HCT116 (cell line): Measurements from ENCODE around the gene PTBP1. TPM values are rescaled to one million over a fixed set of nuclear protein-coding genes. Genes with fewer than 3 reads are reported as not detected.
"Not testable (repeated sequence)": the region's sequence is repeated elsewhere in the genome, so short reads cannot be mapped to it uniquely, and the experiment has no call there.

Source experiments
- ATAC-seq: fragments of 200-7000 bp; cut with Tn5 transposase; 2 replicates; pipeline ENCODE4 v1.9.1; 2020; ENCODE audit warnings: mild to moderate bottlenecking, moderate library complexity
- BruUV-seq: library from RNA; stranded (reverse); fragments of 400-500 nt; replicated peaks from 2 replicates; lab custom pipeline; 2021; lab: Mats Ljungman, UMichigan
- CTCF ChIA-PET: fragments of 300-600 bp; sonication (Branson Sonifier 250); formaldehyde crosslinking; loops from one replicate; lab custom pipeline; 2021; ENCODE audit warnings: antibody characterized with exemption; lab: Charles Lee
- POLR2A ChIA-PET: fragments of 300-600, 350-600 bp; sonication (Branson Sonifier 250); formaldehyde crosslinking; loops from one replicate; lab custom pipeline; 2021; ENCODE audit warnings: antibody characterized with exemption; lab: Charles Lee
- RAD21 ChIA-PET, 2 experiments: fragments of 300-600 bp; sonication (Branson Sonifier 250); formaldehyde crosslinking; loops; one replicate each; lab custom pipeline; 2023; ENCODE audit warnings: low total read pairs in 2 of 2; ENCODE audit not compliant: uncharacterized antibody in 2 of 2, unreplicated experiment in 2 of 2, low non-redundant PET in 1 of 2; lab: Charles Lee
- DNase-seq: peaks from one replicate; pipeline ENCODE4 v3.0.0-alpha.2; 2010; ENCODE audit warnings: low read depth, low spot score
- H2AFZ ChIP-seq: fragments of 200-600 bp; shearing (Covaris generic), sonication (generic); 2 replicates; pipeline ENCODE4 v1.6.1; 2017; ENCODE audit warnings: low read depth, mixed run types, mixed read lengths, antibody characterized with exemption, low read length; ENCODE audit not compliant: poor library complexity, severe bottlenecking
- H3K27ac ChIP-seq: 2 replicates; pipeline ENCODE4 v1.5.1; 2012; ENCODE audit warnings: low read depth, low read length
- H3K27me3 ChIP-seq: fragments of 200-600 bp; sonication (generic); 2 replicates; pipeline ENCODE4 v1.6.1; 2016; ENCODE audit warnings: mixed run types, low read length, mixed read lengths; ENCODE audit not compliant: insufficient read depth
- H3K36me3 ChIP-seq, 2 experiments: fragments of 200-500 bp in 1 of 2; fragments of 200-600 bp in 1 of 2; sonication (Bioruptor generic) in 1 of 2; sonication (generic) in 1 of 2; 2 replicates each; pipeline versions ENCODE4 v1.5.1 to v1.6.1; 2014 to 2016; ENCODE audit warnings: low read length in 2 of 2, inconsistent platforms in 1 of 2, mixed read lengths in 1 of 2, mixed run types in 1 of 2; ENCODE audit not compliant: insufficient read depth in 2 of 2, control insufficient read depth in 1 of 2
- H3K4me1 ChIP-seq, 2 experiments: fragments of 200-600 bp in 1 of 2; sonication (generic) in 1 of 2; 2 replicates each; pipeline versions ENCODE4 v1.5.1 to v1.6.1; 2012 to 2017; ENCODE audit warnings: low read length in 2 of 2, inconsistent platforms in 1 of 2, mild to moderate bottlenecking in 1 of 2, mixed read lengths in 1 of 2, mixed run types in 1 of 2, moderate library complexity in 1 of 2; ENCODE audit not compliant: insufficient read depth in 2 of 2, control insufficient read depth in 1 of 2
- H3K4me2 ChIP-seq: fragments of 200-600 bp; sonication (generic); 2 replicates; pipeline ENCODE4 v1.6.1; 2017; ENCODE audit warnings: mixed run types, low read length, mixed read lengths
- H3K4me3 ChIP-seq, 2 experiments: fragments of 200-600 bp in 1 of 2; sonication (generic) in 1 of 2; replicated peaks in 1 of 2; 2 replicates each; pipeline ENCODE4 v1.5.1; 2011 to 2016; ENCODE audit warnings: low read length in 2 of 2, control low read depth in 1 of 2, low read depth in 1 of 2, mild to moderate bottlenecking in 1 of 2, mixed read lengths in 1 of 2, mixed run types in 1 of 2
- H3K79me2 ChIP-seq: fragments of 200-600 bp; sonication (generic); 2 replicates; pipeline ENCODE4 v1.6.1; 2017; ENCODE audit warnings: mild to moderate bottlenecking, mixed run types, low read length, moderate library complexity, mixed read lengths; ENCODE audit not compliant: insufficient read depth
- H3K9ac ChIP-seq: fragments of 200-600 bp; sonication (generic); 2 replicates; pipeline ENCODE4 v1.6.1; 2016; ENCODE audit warnings: low read length, mixed read lengths
- H3K9me2 ChIP-seq: fragments of 200-600 bp; sonication (generic), shearing (Covaris generic); 2 replicates; pipeline ENCODE4 v1.6.1; 2017; ENCODE audit warnings: mixed run types, mild to moderate bottlenecking, moderate library complexity; ENCODE audit not compliant: insufficient read depth
- H3K9me3 ChIP-seq, 2 experiments: fragments of 200-500 bp in 1 of 2; fragments of 200-600 bp in 1 of 2; sonication (Bioruptor generic) in 1 of 2; sonication (generic) in 1 of 2; 2 replicates each; pipeline ENCODE4 v1.6.1; 2014 to 2017; ENCODE audit warnings: low read length in 2 of 2, mixed read lengths in 2 of 2, inconsistent platforms in 1 of 2, low read depth in 1 of 2, mild to moderate bottlenecking in 1 of 2, mixed run types in 1 of 2, moderate library complexity in 1 of 2; ENCODE audit not compliant: control insufficient read depth in 1 of 2, insufficient read depth in 1 of 2
- H4K20me1 ChIP-seq: fragments of 200-600 bp; sonication (generic), shearing (Covaris generic); 2 replicates; pipeline ENCODE4 v1.6.1; 2017; ENCODE audit warnings: mixed run types, mild to moderate bottlenecking, moderate library complexity; ENCODE audit not compliant: insufficient read depth
- ATF3 ChIP-seq: IDR thresholded peaks from 2 replicates; pipeline ENCODE4 v1.6.1; 2012
- CBX3 ChIP-seq: IDR thresholded peaks from 2 replicates; pipeline ENCODE4 v1.6.1; 2012; ENCODE audit warnings: low read depth
- CTCF ChIP-seq, 3 experiments: fragments of 200-600 bp in 1 of 3; sonication (generic) in 1 of 3; IDR thresholded peaks in 2 of 3; conservative IDR thresholded peaks in 1 of 3; 2 replicates each; pipeline ENCODE4 v1.5.1; 2012 to 2017; ENCODE audit warnings: low read depth in 2 of 3, low read length in 2 of 3, antibody characterized with exemption in 1 of 3, borderline replicate concordance in 1 of 3, control low read depth in 1 of 3, mild to moderate bottlenecking in 1 of 3, mixed read lengths in 1 of 3, mixed run types in 1 of 3, moderate library complexity in 1 of 3; ENCODE audit not compliant: insufficient read depth in 1 of 3
- RAD21 ChIP-seq: IDR thresholded peaks from 2 replicates; pipeline ENCODE4 v1.6.1; 2012; ENCODE audit warnings: low read depth, mild to moderate bottlenecking
- SIN3A ChIP-seq: IDR thresholded peaks from 2 replicates; pipeline ENCODE4 v1.6.1; 2012; ENCODE audit warnings: low read depth
- SP1 ChIP-seq: IDR thresholded peaks from 2 replicates; pipeline ENCODE4 v1.6.1; 2012; ENCODE audit warnings: low read depth
- SRF ChIP-seq: IDR thresholded peaks from 2 replicates; pipeline ENCODE4 v1.6.1; 2012; ENCODE audit warnings: low read depth
- ZFX ChIP-seq: fragments of 450-650 bp; IDR thresholded peaks from 2 replicates; pipeline ENCODE4 v1.6.1; 2017
- intact Hi-C: fragments of 100-400 bp; cut with micrococcal nuclease; formaldehyde crosslinking; loops from 2 replicates; pipeline ENCODE4 v1.10.0; 2022
- total RNA-seq: library from RNA; stranded (reverse); gene quantifications from one replicate; pipeline ENCODE4 v1.2.1, GENCODE V29; 2021; ENCODE audit not compliant: unreplicated experiment

Gene PTBP1
- total RNA-seq, 1 experiment from 2014 or later: 676 TPM

- Histone ChIP-seq H3K9ac (no peak overlapping the region), H3K4me1 (peaks cover 16 to 29% of the 10 kb centered on the region in 2 experiments; a peak in 3 of 4 replicates), H3K9me2 (no peaks in the 10 kb centered on the region), H3K4me2 (no peak overlapping the region), H3K4me3 (no peak overlapping the region), H3K36me3 (no peaks in the 10 kb centered on the region), H3K27ac (no peak overlapping the region), H2AFZ (no peak overlapping the region), H3K9me3 (no peaks in the 10 kb centered on the region), H3K27me3 (no peaks in the 10 kb centered on the region; the same call in 1 of the 2 replicates), H4K20me1 (no peaks in the 10 kb centered on the region), H3K79me2 (no peaks in the 10 kb centered on the region)
- TF ChIP-seq SRF (no peak), SIN3A (no peak), CBX3 (no peak), ATF3 (no peak)
- DNase-seq: no peak
- BruUV-seq: no TSS peak
- ChIA-PET CTCF (interaction anchor here (0.6 kb wide), 1 partner anchor 76 kb away, joined by 3 read pairs; no protein-coding TSS in a partner anchor), RAD21 (no interaction called here), POLR2A (no interaction called here)
- ATAC-seq: no peak
- intact Hi-C loops: no loop called here
Measured at GRCh38 chr19:845707-846521, 48.7 kb downstream of the PTBP1 start.

DNA sequence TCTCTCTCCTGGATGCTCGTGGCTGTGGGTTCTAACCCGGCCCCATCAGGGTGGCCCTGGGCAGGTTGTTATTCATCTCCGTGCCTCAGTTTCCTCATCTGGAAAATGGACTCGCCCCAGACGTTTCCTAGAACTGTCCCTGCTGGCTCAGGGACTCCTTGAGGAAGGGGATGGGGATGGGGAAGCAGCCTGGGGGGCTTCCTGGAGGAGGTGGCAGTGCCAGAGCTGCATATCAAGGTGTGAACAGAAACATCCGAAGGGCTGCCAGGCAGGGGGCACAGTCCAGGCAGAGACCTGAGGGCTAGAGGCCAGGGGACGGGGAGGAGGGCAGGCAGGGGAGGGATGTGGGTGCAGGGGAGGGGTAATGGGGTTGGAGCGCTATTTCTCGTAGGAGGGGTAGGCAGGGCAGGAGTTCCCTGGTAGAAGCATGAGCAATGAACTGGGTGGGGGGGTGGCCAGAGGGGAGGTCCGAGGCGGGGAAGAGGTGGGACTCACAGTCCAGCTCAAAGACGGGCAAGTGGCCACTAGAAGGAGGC, 51.2 kb downstream of the PTBP1 start:
- H2AFZ ChIP-seq: no peak overlapping the region
- peaks cover 9 to 21% of the 10 kb centered on the region in 2 experiments; a peak in 3 of 4 replicates for H3K4me1 ChIP-seq
- H3K4me2 ChIP-seq: no peak overlapping the region
- POLR2A ChIA-PET: no interaction called here
- CTCF ChIA-PET: interaction anchor here (1.3 kb wide), 1 partner anchor 8 kb away, joined by 5 read pairs; no protein-coding TSS in a partner anchor
- TF ChIP-seq CBX3 (no peak), ZFX (no peak), SP1 (no peak), CTCF (IDR thresholded peaks at IDR 0.05 in 2 of 3, conservative IDR thresholded peaks at IDR 0.05 in 1 of 3; ENCODE audit: borderline replicate concordance in 1 of 3, insufficient read depth in 1 of 3, low read depth in 2 of 3, low read length in 2 of 3) (no peak), ATF3 (no peak), RAD21 (no peak)
- no peaks in the 10 kb centered on the region for H3K79me2 ChIP-seq
- RAD21 ChIA-PET: no interaction called here
- H3K36me3 ChIP-seq: no peaks in the 10 kb centered on the region
- H3K9ac ChIP-seq: no peak overlapping the region
- DNase-seq (no peak), ATAC-seq (no peak)
- H4K20me1 ChIP-seq: no peaks in the 10 kb centered on the region
- H3K9me3 ChIP-seq: no peaks in the 10 kb centered on the region
- H3K27me3 ChIP-seq: no peaks in the 10 kb centered on the region; the same call in 1 of the 2 replicates
- no peak overlapping the region for H3K4me3 ChIP-seq
- no peaks in the 10 kb centered on the region for H3K9me2 ChIP-seq
- BruUV-seq: no TSS peak
- intact Hi-C loops: no loop called here
- no peak overlapping the region for H3K27ac ChIP-seq

DNA sequence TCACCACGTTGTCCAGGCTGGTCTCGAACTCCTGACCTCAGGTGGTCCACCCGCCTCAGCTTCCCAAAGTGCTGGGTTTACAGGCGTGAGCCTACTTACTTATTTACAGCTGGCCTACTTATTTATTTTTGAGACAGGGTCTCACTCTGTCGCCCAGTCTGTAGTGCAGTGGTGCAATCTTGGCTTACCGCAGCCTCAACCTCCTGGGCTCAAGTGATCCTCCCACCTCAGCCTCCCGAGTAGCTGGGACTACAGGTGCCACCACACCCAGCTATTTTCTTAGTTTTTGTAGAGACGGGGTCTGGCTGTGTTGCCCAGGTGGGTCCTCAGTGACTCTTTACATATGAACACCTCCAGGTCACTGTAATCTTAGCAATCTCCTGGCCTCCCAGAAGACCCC, 51.9 kb downstream of the PTBP1 start:
- ChIA-PET POLR2A (interaction anchor here (0.8 kb wide), 1 partner anchor 11 kb away, joined by 3 read pairs; no protein-coding TSS in a partner anchor), CTCF (interaction anchor here (0.6 to 1.3 kb wide), 2 partner anchors 8 to 12 kb away, joined by 5 to 10 read pairs; no protein-coding TSS in a partner anchor)
- H3K27ac ChIP-seq, ATAC-seq, BruUV-seq, H3K9ac ChIP-seq, H3K36me3 ChIP-seq, H3K27me3 ChIP-seq, DNase-seq, H3K79me2 ChIP-seq, RAD21 ChIA-PET, H4K20me1 ChIP-seq, H3K4me3 ChIP-seq, intact Hi-C loops, H3K4me2 ChIP-seq, H3K9me2 ChIP-seq, H3K9me3 ChIP-seq, H2AFZ ChIP-seq: not testable (repeated sequence)
- peaks cover 7 to 16% of the 10 kb centered on the region in 2 experiments; a peak in 3 of 4 replicates for H3K4me1 ChIP-seq
